GM19351 (cell line): ENCODE data around the gene DPP6.

ENCODE experiments used
- ATAC-seq: cut with Tn5 transposase; IDR thresholded peaks from one replicate; pipeline ENCODE4 v1.9.1; 2021; ENCODE audit warnings: mild to moderate bottlenecking, moderate library complexity; ENCODE audit not compliant: unreplicated experiment

Gene DPP6

DNA sequence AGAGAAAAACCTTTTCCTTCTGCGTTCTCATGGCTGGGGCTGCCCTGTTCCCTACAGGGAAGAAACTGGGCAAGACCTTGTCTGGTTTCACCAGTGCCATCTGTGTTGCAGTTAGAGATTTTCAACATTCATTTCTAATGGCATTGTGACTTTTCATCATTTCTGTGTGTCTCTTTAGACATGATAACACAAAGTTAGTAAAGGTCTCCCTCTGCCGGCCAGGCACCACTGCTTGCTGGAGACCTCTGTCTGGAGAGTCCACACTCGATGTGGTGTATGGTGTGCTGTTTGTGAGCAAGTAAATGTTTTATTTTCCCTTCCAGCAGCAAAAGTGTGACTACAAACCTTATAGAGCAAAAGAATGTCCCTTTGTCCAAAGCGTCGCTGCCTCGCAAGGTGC lies 737.2 kb downstream of the DPP6 start:
- ATAC-seq: no peak

DNA sequence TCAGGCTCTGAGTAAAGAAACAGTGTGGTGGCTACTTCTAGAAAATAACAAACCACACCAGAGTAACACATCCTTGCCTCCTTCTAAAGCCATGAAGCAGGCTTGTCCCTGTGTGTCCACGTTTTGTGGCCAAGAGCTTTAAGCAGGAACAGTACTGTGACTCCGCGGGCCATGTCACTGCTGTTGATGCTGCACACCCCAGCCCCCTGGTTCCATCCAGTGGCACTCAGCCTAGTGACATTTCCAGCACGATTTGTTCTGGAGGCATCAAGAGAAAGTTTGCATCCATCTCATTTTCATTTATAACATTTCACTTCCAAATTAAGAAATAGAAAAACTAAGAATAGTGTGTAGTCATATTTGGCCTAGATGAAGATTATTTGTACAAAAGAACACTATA lies 739.4 kb downstream of the DPP6 start:
- no peak for ATAC-seq

DNA sequence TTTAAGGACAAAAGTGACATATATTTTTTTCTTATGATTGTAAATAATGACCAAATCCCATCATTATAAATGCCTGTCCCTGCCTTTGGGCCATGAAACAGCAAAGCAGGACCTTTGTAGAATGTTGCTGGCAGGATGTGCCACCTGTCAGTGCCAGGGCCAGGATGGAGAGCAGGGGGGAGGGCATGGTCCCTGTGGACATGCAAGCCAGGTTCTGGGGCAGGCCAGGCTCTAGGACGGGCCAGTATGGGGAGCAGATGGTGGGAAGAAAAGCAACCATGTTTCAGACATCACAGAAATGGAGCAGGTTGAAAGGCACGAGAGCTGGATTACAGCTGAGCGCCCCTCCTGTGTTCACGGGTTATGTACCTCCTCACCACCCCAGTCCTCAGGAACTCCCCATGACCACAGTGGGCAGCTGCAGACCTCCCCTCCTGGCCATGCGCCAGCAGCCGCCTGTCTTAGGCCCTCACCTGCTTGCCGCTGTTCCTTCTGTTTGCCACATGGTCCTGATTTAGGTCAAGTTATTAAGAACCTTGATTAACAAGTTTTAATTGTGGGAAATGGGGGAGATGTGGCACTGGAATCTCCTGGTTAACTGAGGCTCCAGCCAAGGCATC lies 740.3 kb downstream of the DPP6 start:
- ATAC-seq: no peak

DNA sequence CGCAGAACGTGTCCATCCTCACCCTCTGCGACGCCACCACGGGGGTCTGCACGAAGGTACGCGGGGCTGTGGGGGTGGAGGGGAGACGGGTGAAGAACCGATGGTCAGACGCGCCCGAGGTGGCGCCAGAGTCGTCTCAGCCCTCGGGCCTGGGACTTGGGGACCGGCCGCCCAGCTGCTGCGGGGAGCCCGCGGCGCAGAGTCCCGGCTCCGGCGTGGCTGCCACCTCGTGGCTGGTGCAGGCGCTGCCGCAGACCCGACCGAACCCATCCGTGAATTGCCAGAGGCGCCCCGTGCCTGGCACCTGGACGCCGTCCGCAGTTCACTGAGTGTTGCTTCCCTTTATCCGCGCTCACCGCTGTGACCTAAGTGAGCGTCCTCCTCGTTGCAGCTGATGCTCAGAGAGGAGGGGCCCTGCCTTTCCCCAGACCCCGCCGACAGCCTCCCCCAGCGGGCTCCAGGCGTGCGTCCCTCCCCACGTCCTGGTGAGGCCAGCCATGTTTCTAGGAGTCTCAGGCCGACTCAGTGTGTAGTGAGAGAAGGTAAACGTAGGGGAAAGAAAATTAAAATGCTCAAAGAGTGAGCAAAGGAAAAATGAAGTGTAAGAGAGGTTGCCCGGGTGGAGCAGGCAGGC lies 742.1 kb downstream of the DPP6 start:
- ATAC-seq: no peak

DNA sequence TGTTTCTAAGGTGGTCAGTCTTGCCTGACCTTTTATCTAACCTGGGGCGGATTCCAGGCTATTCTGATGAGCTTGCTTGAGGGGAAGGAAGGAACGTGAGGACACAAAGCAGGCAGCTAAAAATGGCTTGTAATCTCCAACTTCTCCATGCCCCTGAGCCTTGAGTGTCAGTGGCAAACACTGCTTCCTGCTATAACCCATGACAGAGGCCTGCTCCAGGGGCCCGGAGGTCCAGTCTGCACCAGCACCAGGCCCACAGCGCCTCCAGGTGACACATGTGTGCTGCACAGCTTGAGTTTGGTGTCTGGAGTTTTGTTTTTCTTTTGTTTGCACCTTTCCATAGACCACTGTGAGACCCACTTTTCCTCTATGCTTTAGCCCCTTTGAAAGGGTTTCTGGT lies 742.8 kb downstream of the DPP6 start:
- no peak for ATAC-seq

DNA sequence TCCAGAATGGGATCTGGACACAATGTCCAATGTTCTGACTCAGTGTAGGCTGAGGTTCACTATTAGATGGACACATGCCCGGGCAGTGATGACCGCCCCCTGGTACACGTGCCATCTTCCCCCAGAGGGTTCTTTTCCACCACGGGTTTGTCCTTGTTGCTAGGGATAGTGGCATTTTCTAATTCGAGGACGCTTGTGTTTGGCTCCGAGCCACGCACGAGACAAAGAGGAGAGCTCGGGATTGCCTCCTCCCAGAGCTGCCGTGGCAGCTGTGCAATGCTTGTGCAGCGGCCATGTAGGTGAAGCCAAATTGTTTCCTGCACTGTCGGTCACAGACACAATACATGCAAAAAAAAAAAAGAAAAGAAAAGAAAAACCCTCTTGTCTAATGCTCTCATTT lies 743.2 kb downstream of the DPP6 start:
- ATAC-seq: no peak

DNA sequence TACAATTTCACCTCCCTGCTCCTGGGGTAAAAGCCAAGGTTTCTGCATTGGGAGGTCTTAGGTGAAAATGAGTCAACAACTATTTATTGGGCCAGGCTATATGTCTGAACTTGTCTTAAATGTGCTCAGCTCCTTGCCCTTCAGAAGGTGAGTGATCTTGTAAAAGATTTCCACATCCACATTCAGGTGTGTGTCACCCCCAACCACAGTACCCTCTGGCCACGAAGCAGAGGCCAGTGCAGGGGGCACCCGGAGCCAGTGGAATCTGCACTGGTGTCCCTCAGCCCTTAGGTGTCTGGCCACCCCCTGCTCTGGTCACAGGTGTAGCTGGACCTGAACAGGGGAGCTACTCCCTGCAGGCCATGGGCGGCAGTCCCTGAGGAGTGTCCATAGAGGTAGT lies 752.3 kb downstream of the DPP6 start:
- ATAC-seq: no peak

GRCh38 chr7:154812027-154812426 lies 759.8 kb downstream of the DPP6 start:
- ATAC-seq: no peak

DNA sequence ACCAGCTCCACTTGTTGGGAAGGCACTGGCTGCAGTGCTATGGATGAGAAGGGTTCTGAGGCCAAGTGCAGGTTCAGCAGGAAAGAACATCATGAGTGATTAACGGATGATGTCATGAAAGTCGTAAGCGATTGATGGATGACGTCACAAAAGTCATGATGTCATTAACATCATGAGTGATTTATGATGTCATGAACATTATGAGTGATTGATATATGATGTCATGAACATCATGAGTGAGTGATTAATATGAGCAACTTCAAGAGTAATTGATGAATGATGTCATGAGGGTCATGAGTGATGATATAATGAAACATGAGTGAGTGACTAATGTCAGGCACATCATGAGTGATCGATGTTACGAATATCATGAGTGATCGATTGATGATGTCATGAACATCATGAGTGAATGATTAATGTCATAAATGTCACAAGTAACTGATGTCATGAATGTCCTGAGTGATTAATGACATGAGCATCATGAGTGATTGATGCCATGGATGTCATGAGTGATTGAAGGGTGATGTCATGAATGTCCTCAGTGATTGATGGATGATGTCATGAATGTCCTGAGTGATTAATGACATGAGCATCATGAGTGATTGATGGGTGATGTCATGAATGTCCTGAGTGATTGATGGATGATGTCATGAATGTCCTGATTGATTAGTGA lies 765.2 kb downstream of the DPP6 start:
- ATAC-seq: no peak

DNA sequence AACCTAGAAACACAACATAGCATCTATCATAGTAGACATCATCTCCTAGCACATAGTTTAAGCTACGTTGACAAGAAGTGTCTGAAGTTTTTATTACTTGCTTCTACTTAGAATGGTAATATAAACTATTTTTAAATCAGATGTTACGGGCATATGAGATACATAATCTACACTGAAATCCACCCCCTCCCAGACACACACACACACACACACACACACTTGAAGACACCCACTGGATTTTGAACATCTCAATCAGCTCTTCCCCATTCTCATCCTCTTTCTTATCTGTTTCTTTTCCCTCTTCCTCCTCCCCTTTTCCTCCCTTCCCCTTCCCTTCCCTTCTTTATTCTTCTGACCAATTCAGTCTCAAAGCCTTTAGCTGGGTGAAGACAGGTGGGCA lies 774.8 kb downstream of the DPP6 start:
- no peak for ATAC-seq

DNA sequence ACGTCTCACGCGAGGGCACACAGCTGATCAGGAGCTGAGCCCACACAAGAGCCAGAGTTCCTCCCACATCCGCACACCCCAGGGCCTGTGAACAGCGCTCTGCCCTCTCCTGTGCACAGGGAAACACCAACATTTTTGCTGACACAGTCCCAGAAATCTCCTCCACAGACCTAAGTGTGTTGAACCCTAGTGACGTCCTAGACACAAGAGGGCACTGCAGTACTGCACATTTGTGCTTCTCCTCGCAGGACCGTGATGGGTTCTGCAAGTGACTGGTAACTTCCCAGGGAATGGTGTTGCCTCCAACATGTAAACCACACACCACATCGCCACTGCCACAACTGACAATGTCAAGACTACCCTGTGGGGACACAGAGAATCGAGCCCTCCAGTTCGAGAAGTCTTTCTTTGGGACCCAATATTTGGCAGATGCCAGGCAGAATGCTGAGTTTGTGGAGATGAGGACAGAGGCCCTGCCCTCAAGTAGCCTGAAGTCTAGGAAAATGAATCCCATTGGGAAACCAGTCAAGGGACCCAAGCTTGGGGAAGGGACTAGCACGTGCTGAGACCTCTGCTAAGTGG lies 780.5 kb downstream of the DPP6 start:
- no peak for ATAC-seq

DNA sequence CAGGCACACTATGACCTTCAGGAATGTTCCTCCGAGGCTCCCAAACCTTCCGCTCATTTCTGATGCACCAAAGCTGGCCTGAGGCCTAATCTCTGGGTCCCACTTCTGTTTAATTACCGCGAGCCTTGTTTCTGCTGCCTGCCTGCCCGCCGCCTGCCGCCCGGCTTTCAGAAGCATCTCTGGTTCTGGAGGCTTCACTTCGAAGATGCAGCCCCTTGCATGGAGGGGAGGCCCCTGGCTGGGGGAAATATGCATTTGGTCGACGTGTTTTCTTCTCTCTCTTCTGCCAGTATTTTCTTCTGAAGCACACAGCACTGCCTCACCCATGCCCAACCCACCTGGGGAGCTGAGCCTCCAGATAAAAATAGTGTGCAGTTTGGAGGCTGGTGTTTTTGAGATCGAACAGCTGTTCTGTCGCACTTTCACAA lies 783.8 kb downstream of the DPP6 start:
- no peak for ATAC-seq

DNA sequence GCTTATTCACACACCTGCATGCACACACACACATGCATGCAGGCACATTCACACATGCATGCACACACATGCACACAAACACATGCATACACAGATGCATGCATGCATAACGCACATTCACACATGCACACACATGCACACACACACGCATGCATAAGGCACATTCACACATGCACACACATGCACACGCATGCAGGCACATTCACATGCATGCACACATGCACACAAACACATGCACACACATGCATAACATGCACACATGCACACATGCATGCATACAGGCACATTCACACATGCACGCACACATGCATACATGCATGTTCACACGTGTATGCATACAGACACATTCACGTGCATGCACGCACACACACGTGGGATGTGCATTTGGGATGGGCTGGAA lies 784.9 kb downstream of the DPP6 start:
- no peak for ATAC-seq

DNA sequence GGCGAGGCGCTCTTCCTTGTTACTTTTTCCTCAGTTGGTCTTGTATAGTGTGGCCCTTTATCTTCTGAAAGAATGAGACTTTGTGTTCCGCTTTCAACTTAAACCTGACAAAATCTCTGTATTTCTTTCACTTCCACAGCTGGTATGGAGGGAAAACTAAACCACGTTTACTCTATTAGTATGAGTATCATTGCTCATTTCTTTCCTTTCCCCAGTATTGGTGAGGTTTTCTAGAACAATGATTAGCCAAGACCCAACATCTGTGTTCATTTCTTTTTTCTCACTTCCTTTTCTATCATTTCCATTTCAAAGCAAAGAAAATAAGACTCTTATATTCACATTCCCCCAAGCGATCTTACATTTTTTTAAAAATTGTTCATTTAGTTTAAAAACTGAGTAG lies 785.4 kb downstream of the DPP6 start:
- ATAC-seq: no peak

DNA sequence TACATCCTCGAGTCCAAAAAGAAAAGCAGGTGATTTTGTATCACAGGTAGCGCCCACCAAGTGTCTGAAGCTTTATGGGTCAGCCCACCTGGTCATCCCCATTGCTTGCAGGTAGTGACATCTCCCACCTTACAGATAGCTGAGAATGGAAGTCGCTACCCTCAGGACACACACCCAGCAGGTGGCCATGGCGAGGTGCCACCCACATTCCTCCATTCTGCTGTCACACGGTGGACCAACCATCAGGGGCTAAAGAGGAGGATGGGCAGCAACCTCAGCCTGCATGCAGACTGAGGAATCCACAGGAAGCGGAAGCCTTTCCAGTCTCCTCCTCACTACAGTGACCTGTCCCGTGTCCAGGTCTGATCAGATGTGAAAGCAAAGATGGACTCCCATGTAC lies 787.9 kb downstream of the DPP6 start:
- ATAC-seq: no peak

DNA sequence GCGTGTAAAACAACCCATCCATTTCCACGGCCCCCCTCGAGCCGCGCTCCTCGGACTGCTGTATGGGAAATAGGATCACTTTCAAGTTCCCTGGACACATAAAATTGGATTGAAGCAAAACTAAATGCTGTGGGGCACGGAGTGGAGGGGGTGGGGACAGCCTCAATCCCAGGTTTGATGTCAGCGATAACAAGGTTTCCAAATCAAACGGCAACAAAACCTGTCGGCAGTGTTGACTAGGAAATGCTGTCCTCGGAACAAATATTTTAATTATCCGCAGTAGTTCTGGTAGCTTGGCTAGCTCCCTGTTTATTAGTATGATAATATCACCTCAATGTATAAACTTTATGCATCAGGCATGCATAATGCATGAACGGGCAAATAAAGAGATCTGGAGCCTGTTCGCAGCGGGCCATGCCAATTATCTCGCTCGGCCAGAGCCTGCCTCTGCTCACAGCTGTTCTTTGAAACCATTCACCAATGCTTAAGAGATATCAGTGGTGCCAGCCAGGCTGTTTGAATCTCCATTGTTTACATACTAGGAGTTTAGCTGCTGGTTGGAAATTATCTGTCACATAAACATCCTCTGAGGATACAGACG lies 789.6 kb downstream of the DPP6 start:
- no peak for ATAC-seq

DNA sequence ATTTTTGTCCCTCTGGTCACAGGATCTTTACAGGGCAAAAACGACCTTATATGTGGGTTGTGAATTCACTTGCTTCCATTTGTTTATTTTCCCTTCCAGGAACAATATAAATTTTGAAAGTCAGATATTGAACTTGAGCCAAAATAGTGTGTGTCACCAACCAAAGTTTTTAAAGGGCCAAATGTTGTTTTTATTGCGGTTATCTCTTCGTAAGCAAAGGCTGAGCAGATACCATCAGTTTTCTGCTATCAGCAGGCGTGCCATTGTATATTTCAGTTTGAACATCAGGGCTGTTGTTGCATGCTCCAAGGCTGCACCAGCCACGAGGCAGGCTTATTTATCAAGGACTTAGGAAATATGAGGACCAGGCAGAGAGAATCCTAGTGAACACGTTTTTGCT lies 790.4 kb downstream of the DPP6 start:
- ATAC-seq: no peak

GRCh38 chr7:154843670-154844237 lies 791.6 kb downstream of the DPP6 start:
- no peak for ATAC-seq

- ATAC-seq: no peak
Observed at GRCh38 chr7:154844499-154844898, 792.3 kb downstream of the DPP6 start.

GRCh38 chr7:154844955-154845354 lies 792.8 kb downstream of the DPP6 start:
- ATAC-seq: no peak

- ATAC-seq: no peak
Observed at GRCh38 chr7:154848464-154848863, 796.3 kb downstream of the DPP6 start.
